SK-N-SH (cell line): Measurements from ENCODE around the gene FSD1. TPM values are rescaled to one million over a fixed set of nuclear protein-coding genes. Genes with fewer than 3 reads are reported as not detected.

ENCODE experiments used
- CTCF ChIA-PET: fragments of 300-600, 350-600 bp; formaldehyde crosslinking; extraction: SDS; loops from one replicate; lab custom pipeline; 2021; lab: Yijun Ruan, JAX
- POLR2A ChIA-PET: fragments of 350-600 bp; sonication (Branson Sonifier 250); formaldehyde crosslinking; extraction: SDS; loops from one replicate; lab custom pipeline; 2020; ENCODE audit warnings: antibody characterized with exemption, inconsistent platforms; lab: Yijun Ruan, JAX
- DNase-seq: peaks from one replicate; pipeline ENCODE4 v3.0.0; 2012
- H2AFZ ChIP-seq: fragments of 200-600 bp; sonication (generic); 2 replicates; pipeline ENCODE4 v1.8.1; 2016; ENCODE audit warnings: antibody characterized with exemption, mild to moderate bottlenecking, low read depth
- H3F3A ChIP-seq: fragments of 200-600 bp; sonication (generic); replicated peaks from 2 replicates; pipeline ENCODE3; 2016; ENCODE audit warnings: antibody characterized with exemption, mild to moderate bottlenecking; ENCODE audit not compliant: insufficient read depth
- H3K27ac ChIP-seq, 2 experiments: fragments of 200-500 bp in 1 of 2; fragments of 200-600 bp in 1 of 2; sonication (Bioruptor generic) in 1 of 2; sonication (generic), shearing (Covaris generic) in 1 of 2; 2 replicates each; pipeline versions ENCODE4 v1.5.1 to v1.6.1; 2014 to 2016; ENCODE audit warnings: low read depth in 2 of 2, inconsistent platforms in 1 of 2, low read length in 1 of 2, mild to moderate bottlenecking in 1 of 2, mixed read lengths in 1 of 2
- H3K27me3 ChIP-seq: fragments of 200-600 bp; sonication (generic), shearing (Covaris generic); 2 replicates; pipeline ENCODE4 v1.6.1; 2016; ENCODE audit warnings: mixed run types; ENCODE audit not compliant: insufficient read depth
- H3K36me3 ChIP-seq, 2 experiments: fragments of 200-500 bp in 1 of 2; fragments of 200-600 bp in 1 of 2; sonication (Bioruptor generic) in 1 of 2; sonication (generic) in 1 of 2; replicated peaks in 1 of 2; 2 replicates each; pipeline versions ENCODE3 to v1.5.1; 2014 to 2016; ENCODE audit warnings: low read length in 1 of 2, mild to moderate bottlenecking in 1 of 2; ENCODE audit not compliant: insufficient read depth in 2 of 2, control insufficient read depth in 1 of 2
- H3K4me1 ChIP-seq, 2 experiments: fragments of 200-500 bp in 1 of 2; fragments of 200-600 bp in 1 of 2; sonication (Bioruptor generic) in 1 of 2; sonication (generic), shearing (Covaris generic) in 1 of 2; 2 replicates each; pipeline versions ENCODE4 v1.5.1 to v1.6.1; 2014 to 2016; ENCODE audit warnings: low read depth in 1 of 2, low read length in 1 of 2, mixed run types in 1 of 2; ENCODE audit not compliant: insufficient read depth in 2 of 2, control insufficient read depth in 1 of 2
- H3K4me2 ChIP-seq: fragments of 200-600 bp; sonication (generic), shearing (Covaris generic); 2 replicates; pipeline ENCODE4 v1.6.1; 2017; ENCODE audit warnings: mixed run types
- H3K4me3 ChIP-seq, 2 experiments: fragments of 200-500 bp in 1 of 2; fragments of 200-600 bp in 1 of 2; sonication (Bioruptor generic) in 1 of 2; sonication (generic), shearing (Covaris generic) in 1 of 2; 2 replicates each; pipeline versions ENCODE4 v1.5.1 to v1.8.1; 2014 to 2016; ENCODE audit warnings: low read depth in 2 of 2, inconsistent platforms in 1 of 2, low read length in 1 of 2, mild to moderate bottlenecking in 1 of 2, mixed read lengths in 1 of 2, moderate library complexity in 1 of 2
- H3K79me2 ChIP-seq: fragments of 200-600 bp; sonication (generic); 2 replicates; pipeline ENCODE4 v1.8.1; 2017; ENCODE audit warnings: mild to moderate bottlenecking; ENCODE audit not compliant: insufficient read depth
- H3K9ac ChIP-seq: fragments of 200-600 bp; sonication (generic); 2 replicates; pipeline ENCODE4 v1.6.1; 2017; ENCODE audit warnings: mixed run types
- H3K9me2 ChIP-seq: fragments of 200-600 bp; sonication (generic); 2 replicates; pipeline ENCODE4 v1.6.1; 2017; ENCODE audit warnings: mixed run types
- H3K9me3 ChIP-seq: fragments of 200-600 bp; sonication (generic); 2 replicates; pipeline ENCODE4 v1.6.1; 2017; ENCODE audit warnings: mixed run types, mild to moderate bottlenecking, moderate library complexity
- H4K20me1 ChIP-seq: fragments of 200-600 bp; sonication (generic); 2 replicates; pipeline ENCODE4 v1.6.1; 2017; ENCODE audit warnings: mild to moderate bottlenecking, mixed run types; ENCODE audit not compliant: insufficient read depth
- EP300 ChIP-seq, 2 experiments: IDR thresholded peaks; 2 replicates each; pipeline versions ENCODE4 v1.4.0 to v1.6.1; 2012; ENCODE audit warnings: borderline replicate concordance in 1 of 2, low read depth in 1 of 2, low read length in 1 of 2
- FOSL2 ChIP-seq: IDR thresholded peaks from 2 replicates; pipeline ENCODE4 v1.4.0; 2012; ENCODE audit warnings: low read depth, mild to moderate bottlenecking, moderate library complexity, borderline replicate concordance
- FOXM1 ChIP-seq: IDR thresholded peaks from 2 replicates; pipeline ENCODE4 v1.4.0; 2012; ENCODE audit warnings: low read depth, mild to moderate bottlenecking
- JUND ChIP-seq: IDR thresholded peaks from 2 replicates; pipeline ENCODE4 v1.4.0; 2012
- MAX ChIP-seq: IDR thresholded peaks from 2 replicates; pipeline ENCODE4 v1.4.0; 2012; ENCODE audit warnings: low read depth
- MXI1 ChIP-seq: IDR thresholded peaks from 2 replicates; pipeline ENCODE4 v1.6.1; 2012; ENCODE audit warnings: mild to moderate bottlenecking, low read depth, low read length, improper control_type of control experiment
- NRF1 ChIP-seq: IDR thresholded peaks from 2 replicates; pipeline ENCODE4 v1.6.1; 2012; ENCODE audit warnings: low read depth, mild to moderate bottlenecking, low read length
- REST ChIP-seq: IDR thresholded peaks from 2 replicates; pipeline ENCODE4 v1.6.1; 2012; ENCODE audit warnings: mild to moderate bottlenecking, low read depth, low read length, moderate library complexity
- RFX5 ChIP-seq: IDR thresholded peaks from 2 replicates; pipeline ENCODE4 v1.6.1; 2012; ENCODE audit warnings: mild to moderate bottlenecking, improper control_type of control experiment, low read length
- TAF1 ChIP-seq: IDR thresholded peaks from 2 replicates; pipeline ENCODE4 v1.6.1; 2012; ENCODE audit warnings: low read depth, mild to moderate bottlenecking, low read length, moderate library complexity, borderline replicate concordance
- YY1 ChIP-seq: IDR thresholded peaks from 2 replicates; pipeline ENCODE4 v1.4.0; 2012; ENCODE audit warnings: low read depth, mild to moderate bottlenecking
- WGBS: methylation state at CpG from one replicate; pipeline ENCODE4 v1.1.6; 2017; ENCODE audit warnings: low lambda C conversion rate; 5-methylcytosine and 5-hydroxymethylcytosine counted together
- polyA plus RNA-seq, 3 experiments: library from polyadenylated mRNA; depleted of rRNA; stranded (reverse); fragments of >200 nt; gene quantifications; 2 replicates each; pipeline ENCODE4 v1.2.3, GENCODE V29; 2012

FSD1 gene
- polyA plus RNA-seq, 1 of the 3 experiments (the other 2 are of a cell fraction): 49.0 TPM

GRCh38 chr19:4326837-4327251, 22.4 kb downstream of the FSD1 start (continued):
- TF ChIP-seq YY1 (no peak), FOSL2 (no peak), MAX (no peak), EP300 (IDR thresholded peaks at IDR 0.05; ENCODE audit: borderline replicate concordance in 1 of 2, low read depth in 1 of 2, low read length in 1 of 2) (no peak), NRF1 (no peak), JUND (no peak), REST (no peak)

- H3K9me2 ChIP-seq: no peaks in the 10 kb centered on the region
- peak overlapping the region; percentile 81 for H3K4me2 ChIP-seq
- H3K79me2 ChIP-seq: peaks cover 7% of the 10 kb centered on the region; the same call in 1 of the 2 replicates
- ChIA-PET POLR2A (interaction anchor here (1.1 kb wide), 2 partner anchors 15 to 36 kb away, joined by 3 to 8 read pairs; no protein-coding TSS in a partner anchor), CTCF (interaction anchor here (1.1 kb wide), 2 partner anchors 59 to 73 kb away, joined by 3 to 6 read pairs; partner anchors contain the start of gene SH3GL1)
- TF ChIP-seq MXI1 (peak; percentile 97), MAX (peak; percentile 90), TAF1 (no peak)
- DNase-seq: peak; percentile 93
- peaks cover 6% of the 10 kb centered on the region for H3F3A ChIP-seq
- H3K4me3 ChIP-seq: peak overlapping the region; percentile 54 to 83
- peak overlapping the region; percentile 46 to 74; a peak in 3 of 4 replicates for H3K27ac ChIP-seq
- no peaks in the 10 kb centered on the region for H3K27me3 ChIP-seq
- H3K36me3 ChIP-seq: no peaks in the 10 kb centered on the region
- peak overlapping the region; percentile 91 for H2AFZ ChIP-seq
- peak overlapping the region; percentile 26; the same call in 1 of the 2 replicates for H3K9ac ChIP-seq
- H4K20me1 ChIP-seq: no peaks in the 10 kb centered on the region
- no peaks in the 10 kb centered on the region for H3K9me3 ChIP-seq
- H3K4me1 ChIP-seq: peaks cover 0 to 16% of the 10 kb centered on the region in 2 experiments; a peak in 2 of 4 replicates
- 0% methylated on average over 6 of the region's 30 CpGs for WGBS
Measured at GRCh38 chr19:4327252-4327876, 23.0 kb downstream of the FSD1 start.

- no peaks in the 10 kb centered on the region for H3K9me3 ChIP-seq
- no peak for DNase-seq
- H4K20me1 ChIP-seq: no peaks in the 10 kb centered on the region
- peaks cover 0 to 16% of the 10 kb centered on the region in 2 experiments; a peak in 2 of 4 replicates for H3K4me1 ChIP-seq
- ChIA-PET CTCF (interaction anchor here (0.7 to 1.1 kb wide), 3 partner anchors 50 to 72 kb away, joined by 3 to 6 read pairs (median 4); partner anchors contain the start of gene SH3GL1), POLR2A (interaction anchor here (0.8 to 1.1 kb wide), 3 partner anchors 12 to 37 kb away, joined by 3 to 8 read pairs (median 3); no protein-coding TSS in a partner anchor)
- TF ChIP-seq RFX5 (no peak), JUND (no peak), FOXM1 (no peak)
- no peaks in the 10 kb centered on the region for H3K9me2 ChIP-seq
- peak overlapping the region; percentile 26; the same call in 1 of the 2 replicates for H3K9ac ChIP-seq
- no peaks in the 10 kb centered on the region for H3K27me3 ChIP-seq
- peaks cover 6% of the 10 kb centered on the region for H3F3A ChIP-seq
- peak overlapping the region; percentile 46 to 74; a peak in 3 of 4 replicates for H3K27ac ChIP-seq
- H3K4me2 ChIP-seq: peak overlapping the region; percentile 81
- H2AFZ ChIP-seq: peak overlapping the region; percentile 91; the same call in 1 of the 2 replicates
- H3K79me2 ChIP-seq: peaks cover 7% of the 10 kb centered on the region; the same call in 1 of the 2 replicates
- no peaks in the 10 kb centered on the region for H3K36me3 ChIP-seq
- H3K4me3 ChIP-seq: peak overlapping the region; percentile 54 to 83
- 25% methylated on average over 8 of the region's 13 CpGs for WGBS
Measured at GRCh38 chr19:4327877-4328242, 23.5 kb downstream of the FSD1 start.
